HG02870 (cell line): ENCODE measurements around the gene AKT3.
"Not testable (repeated sequence)": the region's sequence is repeated elsewhere in the genome, so short reads cannot be mapped to it uniquely, and the experiment has no call there.

Experiments used
- ATAC-seq: cut with Tn5 transposase; IDR thresholded peaks from one replicate; pipeline ENCODE4 v1.9.1; 2021; ENCODE audit warnings: mild to moderate bottlenecking, moderate library complexity; ENCODE audit not compliant: unreplicated experiment

The AKT3 gene

GRCh38 chr1:243850202-243850451 lies at the start of gene AKT3:
Gene AKT3, minus strand, starts transcription at chr1:243850243. Its CDS starts 7,073 bp downstream, at chr1:243843170.
- ATAC-seq, result peak; percentile 62

GRCh38 chr1:243898278-243898677 lies 48.2 kb upstream of the AKT3 start:
- no peak for ATAC-seq

GRCh38 chr1:243896313-243896712 lies 46.3 kb upstream of the AKT3 start:
- no peak for ATAC-seq

DNA sequence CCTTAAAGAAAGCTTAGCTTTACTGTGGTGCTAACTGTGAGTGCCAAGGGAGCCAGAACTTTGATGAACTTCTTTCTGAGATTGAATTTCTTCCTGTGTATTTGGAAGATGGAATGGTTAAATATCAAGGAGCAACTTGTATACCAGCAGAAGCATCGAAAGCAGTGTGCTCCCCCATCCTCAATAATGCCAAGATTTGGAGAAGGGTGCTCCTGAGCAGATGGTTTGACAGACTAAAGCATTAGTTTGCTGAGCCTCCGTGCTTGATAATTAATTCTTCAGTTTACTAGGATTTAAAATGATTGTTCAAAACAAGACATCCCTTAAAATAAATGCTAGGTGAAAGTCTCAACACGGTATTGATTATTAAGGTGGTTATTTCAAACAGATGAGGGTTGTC lies 42.4 kb upstream of the AKT3 start:
- ATAC-seq, result no peak

DNA sequence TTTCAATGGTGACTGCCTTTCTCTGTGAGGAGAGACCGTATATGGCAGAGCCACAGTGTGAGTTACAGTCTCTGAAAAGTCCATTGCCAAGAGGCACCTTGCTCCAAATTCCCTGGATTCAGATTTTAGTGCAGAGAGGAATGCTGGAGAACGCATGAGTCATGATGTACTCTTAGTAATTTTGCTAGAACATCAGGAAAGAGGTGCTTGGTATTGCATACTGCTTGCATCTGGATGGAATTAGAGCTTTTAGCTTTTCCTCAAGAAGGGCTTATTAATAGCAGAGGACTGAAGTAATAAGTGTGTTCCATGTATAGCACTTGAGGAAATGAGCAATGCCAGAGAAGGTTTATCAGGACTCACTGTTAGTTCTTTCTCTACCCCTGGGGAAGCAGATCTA lies 40.5 kb upstream of the AKT3 start:
- ATAC-seq, result no peak

- ATAC-seq, result no peak
These were observed 35.8 kb upstream of the AKT3 start for GRCh38 chr1:243885806-243886205.

GRCh38 chr1:243884603-243885002 lies 34.6 kb upstream of the AKT3 start:
- no peak for ATAC-seq

DNA sequence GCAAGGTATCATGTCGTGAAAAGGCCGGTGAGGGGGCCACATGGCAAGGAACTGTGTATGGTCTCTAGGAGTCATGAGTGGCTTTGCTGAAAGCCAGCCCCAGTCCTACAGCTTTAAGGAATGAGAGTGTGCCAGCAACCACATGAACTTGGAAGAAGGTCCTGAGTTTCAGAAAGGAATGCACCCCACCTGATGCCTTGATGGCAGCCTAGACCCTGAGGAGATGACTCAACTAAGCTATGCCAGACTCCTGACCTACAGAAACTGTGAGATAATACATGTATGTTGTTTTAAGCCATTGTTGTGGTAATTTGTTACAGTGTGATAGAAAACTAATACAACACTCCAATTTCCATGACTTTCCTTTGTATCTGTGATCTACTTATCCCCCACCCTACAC lies 33.5 kb upstream of the AKT3 start:
- ATAC-seq, result no peak

GRCh38 chr1:243882276-243882675 lies 32.2 kb upstream of the AKT3 start:
- ATAC-seq, result no peak

GRCh38 chr1:243877058-243877457 lies 27.0 kb upstream of the AKT3 start:
- ATAC-seq, result not testable (repeated sequence)

GRCh38 chr1:243855616-243856318 lies 5.7 kb upstream of the AKT3 start:
- no peak for ATAC-seq

GRCh38 chr1:243851765-243852164 lies 1.7 kb upstream of the AKT3 start:
- ATAC-seq, result no peak

GRCh38 chr1:243851257-243851756 lies 1.3 kb upstream of the AKT3 start:
- ATAC-seq, result no peak

GRCh38 chr1:243850452-243851256 lies 611 bp upstream of the AKT3 start:
- ATAC-seq, result peak; percentile 39

- no peak for ATAC-seq
These were observed 432 bp downstream of the AKT3 start for GRCh38 chr1:243849421-243850201.

GRCh38 chr1:243848858-243849420 lies 1.1 kb downstream of the AKT3 start:
- no peak for ATAC-seq

DNA sequence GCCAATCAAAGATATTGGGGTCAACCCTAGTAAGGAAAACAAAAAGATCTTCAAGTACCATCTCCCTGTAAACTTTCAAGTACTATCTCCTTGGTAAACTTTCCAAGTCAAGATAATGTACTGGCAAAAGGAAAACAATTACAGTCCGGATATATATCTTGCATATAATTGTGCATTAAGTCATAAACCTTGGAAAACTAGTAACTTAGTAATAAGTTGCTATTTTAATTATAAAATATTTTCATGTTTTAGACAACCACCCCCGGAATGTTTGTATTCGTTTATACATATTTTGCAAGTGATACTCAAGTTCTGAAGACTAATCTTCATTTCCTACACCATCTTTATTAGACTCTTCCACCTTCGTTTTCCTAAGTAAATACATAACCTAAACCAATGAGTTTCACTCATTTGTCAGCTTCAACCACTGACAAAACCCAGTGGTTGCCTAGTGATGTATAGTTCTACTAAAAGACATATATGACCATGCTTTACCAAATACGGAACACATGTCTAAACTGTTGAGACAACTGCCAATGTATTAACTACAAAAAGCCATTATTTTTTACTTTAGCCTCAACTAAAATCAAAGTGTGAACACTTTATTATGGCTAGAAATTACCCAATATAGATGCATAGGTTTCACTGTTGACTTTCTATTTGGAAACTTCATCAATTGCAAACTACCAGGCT lies 1.7 kb downstream of the AKT3 start:
- ATAC-seq, result no peak

DNA sequence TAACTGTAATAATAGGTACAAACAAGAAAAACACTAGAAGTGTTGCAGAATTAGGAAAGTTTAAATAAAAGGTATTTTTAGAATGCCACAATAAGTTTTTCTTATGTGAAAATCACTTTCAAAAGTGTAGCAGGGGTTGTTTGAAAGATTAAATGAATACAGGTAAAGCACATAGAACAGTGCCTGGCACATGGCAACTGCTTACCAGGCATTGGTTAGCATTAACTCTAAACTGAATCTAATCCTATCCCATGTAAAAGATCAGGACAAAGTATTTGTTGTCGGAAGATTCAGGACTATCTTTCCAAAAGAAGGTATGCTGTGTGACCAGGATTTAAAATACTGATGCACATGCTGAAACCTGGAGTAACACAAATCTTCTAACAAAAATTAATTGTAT lies 3.3 kb downstream of the AKT3 start:
- ATAC-seq, result no peak

GRCh38 chr1:243845888-243846287 lies 4.2 kb downstream of the AKT3 start:
- no peak for ATAC-seq

GRCh38 chr1:243844186-243844585 lies 5.9 kb downstream of the AKT3 start:
- no peak for ATAC-seq
